Gastroesophageal sphincter (tissue), 4 donors: ENCODE measurements around the gene KIT. TPM values are rescaled to one million over a fixed set of nuclear protein-coding genes. Genes with fewer than 3 reads are reported as not detected.
A peak's percentile ranks its signal among the peaks of the same experiment; 100 is the strongest.

Source experiments
- ATAC-seq: fragments of 150-250 bp; one replicate; pipeline ENCODE4 v1.9.1; 2016; ENCODE audit warnings: mild to moderate bottlenecking, moderate library complexity
- H3K27ac ChIP-seq, 4 donors: fragments of 200-600 bp; sonication (generic) in 3 of 4; 1 replicate in 3 of 4; 2 replicates in 1 of 4; pipeline ENCODE4 v1.5.1; 2016 to 2019
- H3K27me3 ChIP-seq: fragments of 200-600 bp; sonication (generic); one replicate; pipeline ENCODE4 v1.5.1; 2019
- H3K36me3 ChIP-seq, 2 donors: fragments of 200-600 bp; sonication (generic); one replicate each; pipeline ENCODE4 v1.5.1; 2019; ENCODE audit warnings: control low read depth in 1 of 2
- H3K4me1 ChIP-seq, 3 donors: fragments of 200-600 bp; sonication (generic); 1 replicate in 2 of 3; 2 replicates in 1 of 3; pipeline ENCODE4 v1.5.1; 2016 to 2019; ENCODE audit warnings: control low read depth in 2 of 3
- H3K4me3 ChIP-seq, 2 donors: fragments of 200-600 bp; sonication (generic); one replicate each; pipeline ENCODE4 v1.5.1; 2019; ENCODE audit warnings: mild to moderate bottlenecking in 1 of 2, moderate library complexity in 1 of 2
- H3K9me3 ChIP-seq, 3 donors: fragments of 200-600 bp; sonication (generic); one replicate each; pipeline ENCODE4 v1.5.1; 2017 to 2019; ENCODE audit warnings: control low read depth in 2 of 3
- CTCF ChIP-seq, 4 experiments: fragments of 200-600 bp in 2 of 4; fragments of 450-650 bp in 2 of 4; sonication (generic) in 1 of 4; IDR thresholded peaks; one replicate each; pipeline ENCODE4 v1.5.1; 2017 to 2019; ENCODE audit warnings: antibody characterized with exemption in 4 of 4, mild to moderate bottlenecking in 2 of 4, moderate library complexity in 2 of 4
- EP300 ChIP-seq: sonication (generic); formaldehyde crosslinking; IDR thresholded peaks from one replicate; pipeline ENCODE4 v1.6.1; 2017; ENCODE audit warnings: antibody characterized with exemption, mild to moderate bottlenecking
- POLR2A ChIP-seq, 2 donors: fragments of 450-650 bp; IDR thresholded peaks; one replicate each; pipeline ENCODE4 v1.6.1; 2017; ENCODE audit warnings: antibody characterized with exemption in 2 of 2, mild to moderate bottlenecking in 2 of 2, moderate library complexity in 1 of 2
- POLR2AphosphoS5 ChIP-seq: sonication (generic); formaldehyde crosslinking; IDR thresholded peaks from one replicate; pipeline ENCODE4 v1.6.1; 2017; ENCODE audit warnings: antibody characterized with exemption
- WGBS, 2 donors: methylation state at CpG; one replicate each; pipeline ENCODE4 v1.1.5; 2018; ENCODE audit warnings: low coverage in 1 of 2; 5-methylcytosine and 5-hydroxymethylcytosine counted together
- total RNA-seq, 4 donors: library from RNA; depleted of rRNA; stranded (reverse); fragments of >200 nt; gene quantifications; one replicate each; pipeline ENCODE4 v1.1.0, GENCODE V29; 2016

The KIT gene
- total RNA-seq, 4 donors from 2014 or later, result 25.4 to 69.3 (median 33.8) TPM

DNA sequence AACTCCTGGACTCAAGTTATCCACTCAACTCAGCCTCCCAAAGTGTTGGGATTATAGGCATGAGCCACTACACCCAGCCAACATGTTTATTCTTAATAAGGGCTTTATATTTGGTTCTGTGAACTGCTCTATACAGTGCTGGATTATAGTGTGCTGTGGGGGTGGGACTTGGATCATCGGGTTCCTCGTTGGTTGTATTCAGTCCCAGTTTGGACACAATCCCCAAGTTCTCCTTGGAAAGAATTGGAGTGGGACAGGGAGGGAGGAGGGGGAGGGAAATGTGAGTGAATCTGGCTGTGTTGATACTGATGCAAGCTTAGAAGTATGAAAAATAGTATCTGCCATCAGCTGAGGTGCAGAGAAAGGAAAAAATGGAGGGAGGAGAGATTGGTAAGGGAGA is 121.3 kb downstream of the KIT start:
- no peak for ATAC-seq
- TF ChIP-seq POLR2A (IDR thresholded peaks at IDR 0.05) (no peak), EP300 (no peak), CTCF (IDR thresholded peaks at IDR 0.05) (no peak), POLR2AphosphoS5 (no peak)
- H3K4me3 ChIP-seq, result no peak overlapping the region
- no peaks in the 10 kb centered on the region for H3K27me3 ChIP-seq
- no peaks in the 10 kb centered on the region for H3K9me3 ChIP-seq
- no peak overlapping the region for H3K27ac ChIP-seq
- 25 to 60% methylated on average over 1 to 2 of the region's 2 CpGs for WGBS, 2 donors
- peaks cover 0 to 17% (median 0%) of the 10 kb centered on the region in 3 donors for H3K4me1 ChIP-seq
- no peaks in the 10 kb centered on the region for H3K36me3 ChIP-seq

DNA sequence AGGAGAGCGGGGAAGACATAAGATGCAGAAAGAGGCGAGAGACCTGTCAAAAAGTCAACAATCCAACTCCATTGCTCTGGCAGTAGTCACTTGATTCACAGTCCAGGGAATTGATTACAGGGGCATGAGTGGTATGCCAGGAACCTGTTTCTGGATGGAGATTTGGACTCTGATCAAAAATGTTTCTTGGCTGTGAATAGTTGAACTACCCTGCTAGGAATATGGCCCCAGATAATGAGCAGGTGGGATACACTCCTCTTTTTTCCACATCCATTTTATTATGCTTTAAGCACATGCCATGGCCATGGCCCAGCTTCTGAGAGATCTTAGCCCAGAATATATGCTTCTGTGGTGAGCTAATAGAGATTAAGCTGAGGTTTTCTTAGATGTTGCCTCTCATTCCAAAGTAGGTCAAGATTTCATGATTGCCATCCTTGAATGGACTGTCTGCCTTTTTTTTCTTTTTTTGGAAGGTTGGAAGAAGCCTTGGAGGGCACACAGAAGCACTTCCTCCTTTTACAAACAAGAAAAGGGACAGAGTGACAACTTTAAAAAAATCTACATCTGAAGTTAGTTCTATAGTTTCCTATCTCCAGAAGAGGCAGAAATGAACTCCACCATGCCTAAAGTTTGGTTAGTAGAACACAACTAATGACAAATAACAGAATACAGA is 121.9 kb downstream of the KIT start:
- no peak overlapping the region for H3K27ac ChIP-seq
- peaks cover 0 to 20% (median 0%) of the 10 kb centered on the region in 3 donors for H3K4me1 ChIP-seq
- no peaks in the 10 kb centered on the region for H3K9me3 ChIP-seq
- no peaks in the 10 kb centered on the region for H3K36me3 ChIP-seq
- H3K4me3 ChIP-seq, result no peak overlapping the region
- no peak for ATAC-seq
- 71 to 94% methylated on average over 2 of the region's 2 CpGs for WGBS, 2 donors
- no peaks in the 10 kb centered on the region for H3K27me3 ChIP-seq
- TF ChIP-seq POLR2A (IDR thresholded peaks at IDR 0.05) (no peak), CTCF (IDR thresholded peaks at IDR 0.05) (no peak), EP300 (no peak), POLR2AphosphoS5 (no peak)

DNA sequence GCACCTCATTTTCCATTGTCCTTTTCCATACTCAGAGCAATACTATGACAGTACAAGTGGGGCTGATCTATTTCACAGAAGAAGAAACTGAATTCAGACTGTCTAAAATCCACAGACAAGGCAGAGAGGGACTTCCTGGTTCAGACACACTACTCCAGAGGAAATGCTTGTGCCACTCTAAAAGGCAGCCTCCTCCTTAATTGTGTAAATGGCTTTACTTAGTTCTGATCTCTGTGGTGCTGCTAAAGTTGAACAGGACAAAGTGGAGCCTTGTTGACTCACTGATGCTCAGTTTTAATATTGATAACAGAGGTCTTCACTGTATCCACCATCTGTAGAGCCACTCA is 122.4 kb downstream of the KIT start:
- TF ChIP-seq EP300 (no peak), POLR2A (IDR thresholded peaks at IDR 0.05) (no peak), POLR2AphosphoS5 (no peak), CTCF (IDR thresholded peaks at IDR 0.05) (no peak)
- Histone ChIP-seq H3K9me3 (no peaks in the 10 kb centered on the region), H3K36me3 (no peaks in the 10 kb centered on the region), H3K4me3 (no peak overlapping the region), H3K4me1 (peaks cover 0 to 25% (median 0%) of the 10 kb centered on the region in 3 donors), H3K27me3 (no peaks in the 10 kb centered on the region), H3K27ac (no peak overlapping the region)
- no peak for ATAC-seq

DNA sequence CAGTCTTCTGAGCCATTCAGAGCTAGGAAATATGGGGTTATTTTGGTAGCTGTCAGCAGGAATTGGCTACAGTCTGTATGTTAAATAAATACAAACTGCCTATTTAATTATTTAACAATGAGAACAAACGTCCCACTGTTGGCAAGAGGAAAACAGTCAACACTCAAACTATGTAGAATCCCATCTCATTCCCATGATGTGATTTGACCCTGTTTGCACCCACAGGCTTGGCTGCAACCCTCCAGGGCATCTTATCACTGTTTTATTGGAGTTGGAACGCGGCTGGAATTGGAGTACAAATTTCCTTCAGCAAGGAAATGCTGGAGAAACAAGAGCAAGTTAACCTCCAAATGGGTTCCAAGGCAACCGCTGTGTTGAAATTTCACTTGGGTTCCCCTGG is 124.0 kb downstream of the KIT start:
- TF ChIP-seq EP300, result no peak
- TF ChIP-seq CTCF (IDR thresholded peaks at IDR 0.05), result no peak
- no peak for TF ChIP-seq POLR2A (IDR thresholded peaks at IDR 0.05)
- no peak for TF ChIP-seq POLR2AphosphoS5
- WGBS, 2 donors, result 22 to 77% methylated on average over 1 to 3 of the region's 4 CpGs
- Histone ChIP-seq H3K4me3 (no peak overlapping the region), H3K4me1 (peaks cover 0 to 25% (median 0%) of the 10 kb centered on the region in 3 donors), H3K36me3 (no peaks in the 10 kb centered on the region), H3K9me3 (no peaks in the 10 kb centered on the region), H3K27me3 (no peaks in the 10 kb centered on the region), H3K27ac (peak overlapping the region in 2 of 4 donors; percentile 9 to 25)
- no peak for ATAC-seq

DNA sequence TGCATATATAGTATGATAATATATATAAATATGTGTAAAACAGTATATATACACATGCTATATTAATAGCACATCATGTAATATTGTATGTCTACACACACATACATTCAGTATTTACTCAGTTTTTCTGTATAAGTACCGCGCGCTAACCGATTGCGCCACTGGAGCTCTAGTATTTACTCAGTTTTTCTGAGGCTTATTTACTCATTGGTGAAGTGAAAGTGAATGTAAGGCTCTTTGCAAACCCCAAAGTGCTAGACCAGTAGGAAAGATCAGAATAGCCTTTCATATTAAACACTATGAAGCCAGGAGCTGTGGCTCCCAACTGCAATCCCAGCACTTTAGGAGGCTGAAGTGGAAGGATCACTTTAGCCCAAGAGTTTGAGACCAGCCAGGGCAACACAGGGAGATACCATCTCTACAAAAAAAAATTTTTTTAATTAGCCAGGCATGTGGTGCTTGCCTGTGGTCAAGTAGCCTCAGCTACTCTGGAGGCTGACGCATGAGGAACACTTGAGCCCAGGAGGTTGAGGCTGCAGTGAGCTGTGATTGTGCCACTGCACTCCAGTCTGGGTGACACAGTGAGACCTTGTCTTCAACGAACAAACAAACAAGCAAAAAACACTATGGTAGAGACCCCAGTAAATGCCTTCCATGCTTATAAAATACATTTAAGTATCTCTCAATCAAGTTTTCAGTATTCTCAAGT is 125.8 kb downstream of the KIT start:
- TF ChIP-seq CTCF (IDR thresholded peaks at IDR 0.05), result no peak
- TF ChIP-seq POLR2A (IDR thresholded peaks at IDR 0.05), result no peak
- no peak for TF ChIP-seq EP300
- TF ChIP-seq POLR2AphosphoS5, result no peak
- H3K36me3 ChIP-seq, result no peaks in the 10 kb centered on the region
- peaks cover 0 to 25% (median 0%) of the 10 kb centered on the region in 3 donors for H3K4me1 ChIP-seq
- H3K27me3 ChIP-seq, result no peaks in the 10 kb centered on the region
- H3K9me3 ChIP-seq, result no peaks in the 10 kb centered on the region
- 79 to 88% methylated on average over 5 to 7 of the region's 7 CpGs for WGBS, 2 donors
- H3K27ac ChIP-seq, result peak overlapping the region in 3 of 4 donors; percentile 63 to 72 (median 72)
- no peak overlapping the region for H3K4me3 ChIP-seq
- peak; percentile 3 for ATAC-seq
